GM23248 (cell line): ENCODE measurements around the gene ICE2.

Experiments
- EZH2 ChIP-seq: fragments of 200-600 bp; sonication (generic); IDR thresholded peaks from 2 replicates; pipeline ENCODE4 v1.6.1; 2018; ENCODE audit warnings: antibody characterized with exemption, mild to moderate bottlenecking; ENCODE audit not compliant: insufficient read depth, poor library complexity, severe bottlenecking
- EZH2phosphoT487 ChIP-seq: fragments of 200-600 bp; sonication (generic); IDR thresholded peaks from 2 replicates; pipeline ENCODE4 v1.6.1; 2018; ENCODE audit warnings: antibody characterized with exemption, moderate library complexity, mild to moderate bottlenecking, low read depth; ENCODE audit not compliant: insufficient read depth

DNA sequence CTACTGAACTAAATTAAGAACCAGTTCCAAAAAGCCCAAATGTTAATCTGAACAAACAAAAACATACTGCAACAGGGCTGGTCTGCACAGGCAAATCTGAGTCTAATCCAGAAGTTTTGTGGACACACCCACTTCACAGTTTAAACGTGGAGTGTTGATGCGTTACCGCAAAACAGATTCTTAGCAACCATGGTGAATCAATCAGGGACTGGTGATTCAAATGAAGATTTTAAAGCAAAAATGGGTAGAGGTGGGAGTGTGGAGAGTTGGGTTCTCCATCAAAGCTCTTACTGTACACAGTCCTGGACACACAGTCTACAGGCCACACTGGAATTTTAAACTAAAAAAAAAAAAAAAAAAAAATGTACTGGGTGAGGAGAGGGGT lies 86.3 kb downstream of the ICE2 start:
- TF ChIP-seq EZH2 (no peak), EZH2phosphoT487 (no peak)
